SK-N-SH treated with all-trans-retinoic acid at 6 μM for 48 hours (cell line): ENCODE measurements around the gene COL25A1.

Experiments
- ATAC-seq: fragments of 200-7000 bp; cut with Tn5 transposase; 3 replicates; pipeline ENCODE4 v1.9.1; 2020; ENCODE audit warnings: mild to moderate bottlenecking, moderate library complexity
- ARNTL ChIP-seq: fragments of 450-650 bp; formaldehyde crosslinking; IDR thresholded peaks from 2 replicates; pipeline ENCODE4 v1.5.0; 2020; ENCODE audit warnings: low read depth, mild to moderate bottlenecking, moderate library complexity, borderline replicate concordance
- BACH2 ChIP-seq: fragments of 250-450 bp; sonication (Bioruptor Pico); IDR thresholded peaks from 2 replicates; pipeline ENCODE4 v1.9.0; 2021; ENCODE audit warnings: mild to moderate bottlenecking, borderline replicate concordance
- CSRNP3 ChIP-seq: fragments of 250-450 bp; sonication (Bioruptor Pico); IDR thresholded peaks from 2 replicates; pipeline ENCODE4 v1.5.1; 2021; ENCODE audit warnings: mild to moderate bottlenecking, moderate library complexity
- ESRRG ChIP-seq: fragments of 250-450 bp; sonication (Bioruptor Pico); IDR thresholded peaks from 2 replicates; pipeline ENCODE4 v1.6.1; 2021; ENCODE audit warnings: mild to moderate bottlenecking
- GLIS3 ChIP-seq: fragments of 250-450 bp; sonication (Bioruptor Pico); IDR thresholded peaks from 2 replicates; pipeline ENCODE4 v1.5.0; 2020; ENCODE audit warnings: mild to moderate bottlenecking, moderate library complexity
- ISL1 ChIP-seq: fragments of 250-450 bp; sonication (Bioruptor Pico); IDR thresholded peaks from 2 replicates; pipeline ENCODE4 v2.1.2; 2022; ENCODE audit warnings: mild to moderate bottlenecking, moderate library complexity
- OSR1 ChIP-seq: fragments of 250-450 bp; sonication (Bioruptor Pico); IDR thresholded peaks from 2 replicates; pipeline ENCODE4 v1.8.0; 2022; ENCODE audit warnings: moderate library complexity, mild to moderate bottlenecking, inconsistent platforms
- PATZ1 ChIP-seq: fragments of 250-450 bp; sonication (Bioruptor Pico); IDR thresholded peaks from 2 replicates; pipeline ENCODE4 v1.8.0; 2020; ENCODE audit warnings: mild to moderate bottlenecking, moderate library complexity, borderline replicate concordance
- PPARA ChIP-seq: fragments of 250-450 bp; sonication (Bioruptor Pico); IDR thresholded peaks from 2 replicates; pipeline ENCODE4 v1.5.0; 2020; ENCODE audit warnings: mild to moderate bottlenecking, borderline replicate concordance
- RARB ChIP-seq: fragments of 250-450 bp; sonication (Bioruptor Pico); IDR thresholded peaks from 2 replicates; pipeline ENCODE4 v1.8.0; 2021; ENCODE audit warnings: mild to moderate bottlenecking, moderate library complexity
- SNAI2 ChIP-seq: fragments of 250-450 bp; sonication (Bioruptor Pico); IDR thresholded peaks from 2 replicates; pipeline ENCODE4 v1.5.0; 2020; ENCODE audit warnings: mild to moderate bottlenecking, moderate library complexity
- TCF4 ChIP-seq: fragments of 250-450 bp; sonication (Bioruptor Pico); IDR thresholded peaks from 2 replicates; pipeline ENCODE4 v1.8.0; 2021; ENCODE audit warnings: mild to moderate bottlenecking, moderate library complexity, borderline replicate concordance
- TOX ChIP-seq: fragments of 250-450 bp; sonication (Bioruptor Pico); IDR thresholded peaks from 2 replicates; pipeline ENCODE4 v1.8.0; 2021; ENCODE audit warnings: mild to moderate bottlenecking, moderate library complexity, borderline replicate concordance
- TSHZ2 ChIP-seq: fragments of 250-450 bp; sonication (Bioruptor Pico); IDR thresholded peaks from 2 replicates; pipeline ENCODE4 v1.5.0; 2020; ENCODE audit warnings: mild to moderate bottlenecking, moderate library complexity
- ZC3H10 ChIP-seq: fragments of 250-450 bp; sonication (Bioruptor Pico); IDR thresholded peaks from 2 replicates; pipeline ENCODE4 v1.5.1; 2021; ENCODE audit warnings: mild to moderate bottlenecking, moderate library complexity
- ZFP30 ChIP-seq: fragments of 450-650 bp; formaldehyde crosslinking; IDR thresholded peaks from 2 replicates; pipeline ENCODE4 v1.5.0; 2022; ENCODE audit warnings: mild to moderate bottlenecking, moderate library complexity
- ZNF565 ChIP-seq: fragments of 450-650 bp; formaldehyde crosslinking; conservative IDR thresholded peaks from 2 replicates; pipeline ENCODE4 v1.5.0; 2020; ENCODE audit warnings: low read depth, mild to moderate bottlenecking, moderate library complexity
- ZNF70 ChIP-seq: fragments of 450-650 bp; formaldehyde crosslinking; IDR thresholded peaks from 2 replicates; pipeline ENCODE4 v1.5.0; 2020; ENCODE audit warnings: mild to moderate bottlenecking, moderate library complexity

COL25A1 gene

GRCh38 chr4:109014593-109015412 is 287.7 kb downstream of the COL25A1 start (continued):
- TF ChIP-seq TSHZ2 (CRISPR knock-in tag): no peak
- TF ChIP-seq ZNF565 (CRISPR knock-in tag): no peak
- TF ChIP-seq ZFP30 (CRISPR knock-in tag): no peak
- TF ChIP-seq OSR1 (CRISPR knock-in tag): no peak
- no peak for TF ChIP-seq ISL1 (CRISPR knock-in tag)
- TF ChIP-seq TOX (CRISPR knock-in tag): no peak
- TF ChIP-seq ZC3H10 (CRISPR knock-in tag): no peak
- no peak for TF ChIP-seq TCF4 (CRISPR knock-in tag)
- TF ChIP-seq GLIS3 (CRISPR knock-in tag): no peak
- TF ChIP-seq PPARA (CRISPR knock-in tag): no peak
- TF ChIP-seq SNAI2 (CRISPR knock-in tag): no peak
- no peak for TF ChIP-seq PATZ1 (CRISPR knock-in tag)
- no peak for TF ChIP-seq ESRRG

GRCh38 chr4:109012286-109012880 is 290.1 kb downstream of the COL25A1 start:
- TF ChIP-seq TCF4 (CRISPR knock-in tag) (no peak), ISL1 (CRISPR knock-in tag) (no peak), RARB (CRISPR knock-in tag) (no peak), ZNF565 (CRISPR knock-in tag) (no peak), GLIS3 (CRISPR knock-in tag) (no peak), BACH2 (CRISPR knock-in tag) (no peak), ZFP30 (CRISPR knock-in tag) (no peak), ARNTL (CRISPR knock-in tag) (no peak)
- TF ChIP-seq, all 23 proteins: peak for 0
- ATAC-seq: no peak

GRCh38 chr4:109011241-109012026 is 291.0 kb downstream of the COL25A1 start:
- no peak for ATAC-seq
- TF ChIP-seq SNAI2 (CRISPR knock-in tag): no peak
- no peak for TF ChIP-seq CSRNP3 (CRISPR knock-in tag)
- TF ChIP-seq ZC3H10 (CRISPR knock-in tag): no peak
- no peak for TF ChIP-seq RARB (CRISPR knock-in tag)
- no peak for TF ChIP-seq GLIS3 (CRISPR knock-in tag)
- TF ChIP-seq ZNF70: no peak
- TF ChIP-seq TSHZ2 (CRISPR knock-in tag): no peak
